Fibroblast of upper back skin (primary cell): ENCODE results near the gene KPNA4.
"Not testable (repeated sequence)": the region's sequence is repeated elsewhere in the genome, so short reads cannot be mapped to it uniquely, and the experiment has no call there.

ENCODE experiments used
- DNase-seq: peaks from one replicate; pipeline ENCODE4 v3.0.0-alpha.2; 2013

KPNA4 gene

GRCh38 chr3:160482796-160483195 is 82.6 kb downstream of the KPNA4 start:
- no peak for DNase-seq

- DNase-seq: no peak
These were observed 83.5 kb downstream of the KPNA4 start for GRCh38 chr3:160481856-160482255.

DNA sequence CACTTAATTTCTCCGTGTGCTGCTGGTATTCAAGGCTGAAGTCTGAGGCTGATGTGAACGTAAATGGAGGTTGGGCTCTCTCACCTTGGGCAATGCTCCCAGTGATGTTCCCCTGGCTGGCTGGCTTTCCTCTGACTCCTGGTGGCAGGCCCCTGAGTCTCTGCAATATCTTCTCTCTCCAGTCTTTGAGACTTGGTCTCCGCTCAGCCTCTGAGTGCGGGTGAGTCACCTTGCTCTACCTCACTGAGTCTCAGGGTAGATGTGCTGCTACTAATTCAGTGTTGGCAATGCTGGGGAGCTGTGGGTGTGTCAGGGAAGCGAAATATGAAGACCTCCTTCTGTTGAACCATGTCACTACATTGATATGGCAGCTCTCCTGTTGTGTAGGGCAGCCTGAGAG is 84.4 kb downstream of the KPNA4 start:
- peak; percentile 46 for DNase-seq

GRCh38 chr3:160479376-160479775 is 86.0 kb downstream of the KPNA4 start:
- DNase-seq: no peak

- DNase-seq: peak; percentile 72
These were observed 87.0 kb downstream of the KPNA4 start for GRCh38 chr3:160478338-160478737.

DNA sequence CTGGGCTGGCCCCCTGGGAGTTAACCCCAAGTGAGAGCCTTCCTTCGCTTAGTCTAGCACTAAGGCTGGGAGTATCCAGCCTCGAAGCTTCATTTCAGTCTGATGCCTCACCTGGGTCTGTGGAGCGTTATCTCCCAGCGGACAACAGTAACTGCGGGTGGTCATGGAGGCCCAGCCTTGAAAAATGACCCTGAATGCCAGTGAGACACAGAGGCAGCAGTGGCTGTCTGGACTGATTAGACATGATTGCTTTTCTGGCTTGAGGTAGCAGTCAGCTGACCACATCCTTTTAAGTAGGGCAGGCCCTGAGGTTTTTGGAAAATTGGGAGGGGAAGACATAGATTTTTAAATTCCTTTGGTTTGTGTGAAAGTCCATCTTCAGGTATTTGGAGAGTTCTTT is 87.6 kb downstream of the KPNA4 start:
- peak; percentile 63 for DNase-seq

DNA sequence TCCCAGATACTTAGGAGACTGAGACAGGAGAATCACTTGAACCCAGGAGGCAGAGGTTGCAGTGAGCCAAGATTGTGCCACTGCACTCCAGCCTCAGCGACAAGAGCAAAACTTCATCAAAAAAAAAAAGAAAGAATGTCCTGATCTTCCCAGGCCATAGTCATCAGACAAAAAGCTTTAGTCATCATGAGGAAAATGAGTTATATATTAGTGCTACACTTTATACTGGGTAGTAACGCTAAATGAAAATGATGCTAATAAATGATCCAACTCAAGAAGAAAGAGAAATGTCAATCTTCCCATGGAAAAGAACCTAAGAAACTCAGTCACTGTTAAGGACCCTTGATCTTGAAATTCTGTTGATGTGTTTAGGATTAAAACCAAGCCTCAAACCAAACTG is 89.5 kb downstream of the KPNA4 start:
- no peak for DNase-seq

- no peak for DNase-seq
These were observed 90.2 kb downstream of the KPNA4 start for GRCh38 chr3:160475153-160475552.

DNA sequence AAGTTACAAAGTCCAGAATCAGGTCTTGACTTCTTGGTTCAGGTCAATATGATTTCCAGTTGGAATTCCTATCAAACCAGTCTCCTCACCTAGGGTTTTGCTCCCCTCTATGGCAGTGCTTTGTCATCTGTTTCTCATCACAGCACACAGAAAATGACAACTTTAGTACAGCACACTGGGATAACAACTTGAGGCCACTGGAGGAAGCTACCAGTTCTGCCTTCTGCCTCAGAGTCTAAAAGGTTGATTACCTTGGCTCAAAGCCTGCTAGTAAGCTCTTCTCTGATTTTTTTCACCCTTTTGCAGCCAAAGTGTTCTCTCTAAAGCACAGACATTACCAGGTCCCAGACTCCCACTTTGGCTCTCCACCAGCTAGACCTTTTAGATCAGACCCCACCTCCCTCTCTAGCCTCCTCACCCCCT is 90.9 kb downstream of the KPNA4 start:
- peak; percentile 92 for DNase-seq

DNA sequence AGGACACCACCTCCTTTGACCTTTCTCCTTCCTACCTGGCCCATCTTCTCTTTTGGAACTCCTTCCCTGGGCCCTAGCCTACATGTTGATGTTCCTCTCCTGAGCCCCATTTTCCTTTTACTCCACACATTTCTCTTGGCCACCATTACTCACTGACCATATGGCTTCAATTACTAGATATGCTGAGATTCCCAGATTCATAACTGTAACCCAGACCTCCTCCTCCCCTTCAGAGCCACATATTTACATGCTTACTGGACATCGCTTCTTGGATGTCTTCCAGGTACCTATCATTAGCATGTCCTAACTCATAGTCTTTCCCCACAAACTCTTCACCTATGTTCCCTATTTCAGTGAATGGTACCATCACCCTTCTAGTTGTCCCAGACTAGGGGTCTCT is 91.4 kb downstream of the KPNA4 start:
- DNase-seq: peak; percentile 99

GRCh38 chr3:160473221-160473620 is 92.2 kb downstream of the KPNA4 start:
- peak; percentile 96 for DNase-seq

DNA sequence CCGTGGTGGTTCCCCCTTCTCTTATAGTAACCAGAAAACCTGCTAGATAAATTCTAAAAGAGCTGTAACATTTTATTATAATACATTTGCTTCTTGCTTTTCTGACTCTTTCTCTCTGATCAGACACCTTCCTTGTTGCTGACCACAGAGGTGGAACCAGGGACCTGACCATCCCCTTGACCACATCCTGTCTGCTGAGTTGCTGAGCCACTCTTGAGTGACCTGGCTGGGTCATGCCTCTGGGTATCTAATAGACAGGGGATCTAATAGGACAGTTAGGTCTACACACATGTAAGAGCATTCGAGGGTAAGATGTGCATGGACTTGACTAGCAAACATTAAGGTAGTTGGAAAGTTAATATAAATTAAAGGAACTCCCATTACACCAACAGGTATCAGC is 93.0 kb downstream of the KPNA4 start:
- no peak for DNase-seq

DNA sequence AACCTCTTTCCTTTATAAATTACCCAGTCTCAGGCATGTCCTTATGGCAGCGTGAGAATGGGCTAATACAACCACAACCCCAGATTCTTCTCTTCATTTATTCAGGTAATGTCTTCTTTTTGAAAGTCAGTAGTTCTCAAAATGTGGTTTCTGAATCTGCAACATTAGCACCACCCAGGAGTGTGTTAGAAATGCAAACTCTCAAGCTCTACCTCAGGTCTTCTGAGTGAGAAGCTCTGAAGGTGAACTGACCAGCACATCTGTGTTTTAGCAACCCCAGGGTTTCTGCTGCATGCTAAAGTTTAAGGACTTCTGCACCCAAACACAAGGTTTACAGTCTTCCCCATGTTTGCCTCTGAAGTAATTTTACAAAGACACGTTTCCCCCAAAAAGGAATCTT is 93.5 kb downstream of the KPNA4 start:
- DNase-seq: no peak

DNA sequence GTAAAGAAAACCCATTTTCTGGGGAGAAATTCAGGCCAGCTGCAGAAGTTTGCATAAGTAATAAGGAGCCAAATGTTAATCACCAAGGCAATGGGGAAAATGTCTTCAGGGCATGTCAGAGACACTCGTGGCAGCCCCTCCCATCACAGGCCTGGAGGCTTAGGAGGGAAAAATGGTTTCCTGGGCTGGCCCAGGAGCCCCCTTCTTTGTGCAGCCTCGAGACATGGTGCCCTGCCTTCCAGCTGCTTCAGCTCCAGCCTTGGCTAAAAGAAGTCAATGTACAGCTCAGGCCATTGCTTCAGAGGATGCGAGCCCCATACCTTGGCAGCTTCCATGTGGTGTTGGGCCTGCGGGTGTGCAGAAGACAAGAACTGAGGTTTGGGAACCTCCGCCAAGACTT is 95.2 kb downstream of the KPNA4 start:
- DNase-seq: no peak

GRCh38 chr3:160464971-160465370 is 100.4 kb downstream of the KPNA4 start:
- DNase-seq: no peak

- no peak for DNase-seq
These were observed 101.0 kb downstream of the KPNA4 start for GRCh38 chr3:160464321-160464720.

GRCh38 chr3:160460033-160460432 is 105.3 kb downstream of the KPNA4 start:
- no peak for DNase-seq

DNA sequence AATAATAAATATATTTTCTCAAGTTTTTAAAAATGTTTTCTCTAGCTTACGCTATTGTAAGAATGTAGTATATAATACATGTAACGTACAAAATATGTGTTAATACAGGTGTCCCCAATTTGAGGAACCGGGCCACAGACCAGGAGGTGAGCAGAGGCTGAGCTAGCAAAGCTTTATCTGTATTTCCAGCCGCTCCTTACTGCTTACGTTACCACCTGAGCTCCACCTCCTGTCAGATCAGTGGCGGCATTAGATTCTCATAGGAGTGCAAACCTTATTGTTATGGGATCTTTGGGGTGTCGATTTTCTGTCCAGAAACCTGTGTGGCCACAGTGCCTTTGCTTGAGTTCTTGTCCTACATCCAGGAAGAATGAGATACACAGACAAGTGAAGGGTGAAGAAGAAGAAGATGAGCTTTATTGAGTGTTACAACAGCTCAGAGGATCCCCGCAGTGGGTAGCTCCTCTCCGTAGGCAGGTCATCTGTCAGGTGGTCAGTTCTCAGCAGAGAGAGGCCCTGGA is 105.9 kb downstream of the KPNA4 start:
- DNase-seq: no peak

DNA sequence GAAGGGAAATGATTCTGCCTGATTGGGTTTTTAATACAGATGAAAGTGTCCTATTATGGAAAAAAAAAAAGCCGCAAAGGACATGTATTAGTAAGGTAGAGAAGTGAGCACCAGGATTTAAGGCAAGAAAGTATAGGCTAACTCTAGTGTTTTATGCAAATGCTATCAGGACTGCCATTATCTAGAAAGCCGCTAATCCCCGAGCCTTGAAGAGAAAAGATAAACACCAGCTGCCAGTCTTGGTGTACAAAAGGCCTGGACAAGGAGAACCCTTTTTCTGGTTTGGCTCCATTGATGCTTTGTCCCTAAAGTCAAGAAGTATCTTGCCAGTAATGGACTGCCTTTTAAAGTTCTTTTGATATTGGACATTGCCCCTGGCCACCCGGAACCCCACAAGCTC is 107.2 kb downstream of the KPNA4 start:
- no peak for DNase-seq

GRCh38 chr3:160455846-160456245 is 109.5 kb downstream of the KPNA4 start:
- DNase-seq: no peak

- DNase-seq: no peak
These were observed 110.4 kb downstream of the KPNA4 start for GRCh38 chr3:160454995-160455394.

DNA sequence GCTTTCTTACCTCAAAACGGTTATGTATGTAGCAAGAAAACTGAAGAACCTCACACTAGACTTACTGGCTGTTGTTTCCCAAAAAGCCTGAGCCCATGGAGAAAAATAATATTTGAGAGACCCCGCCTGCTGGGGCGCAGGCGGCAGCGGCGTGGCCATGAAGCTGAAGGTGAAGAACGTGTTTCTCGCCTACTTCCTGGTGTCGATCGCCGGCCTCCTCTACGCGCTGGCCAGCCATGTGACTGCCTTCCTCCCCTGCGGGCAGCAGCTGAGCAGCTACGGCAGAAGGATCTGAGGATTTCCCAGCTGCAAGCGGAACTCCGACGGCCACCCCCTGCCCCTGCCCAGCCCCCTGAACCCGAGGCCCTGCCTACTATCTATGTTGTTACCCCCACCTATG is 113.1 kb downstream of the KPNA4 start:
- DNase-seq: not testable (repeated sequence)

DNA sequence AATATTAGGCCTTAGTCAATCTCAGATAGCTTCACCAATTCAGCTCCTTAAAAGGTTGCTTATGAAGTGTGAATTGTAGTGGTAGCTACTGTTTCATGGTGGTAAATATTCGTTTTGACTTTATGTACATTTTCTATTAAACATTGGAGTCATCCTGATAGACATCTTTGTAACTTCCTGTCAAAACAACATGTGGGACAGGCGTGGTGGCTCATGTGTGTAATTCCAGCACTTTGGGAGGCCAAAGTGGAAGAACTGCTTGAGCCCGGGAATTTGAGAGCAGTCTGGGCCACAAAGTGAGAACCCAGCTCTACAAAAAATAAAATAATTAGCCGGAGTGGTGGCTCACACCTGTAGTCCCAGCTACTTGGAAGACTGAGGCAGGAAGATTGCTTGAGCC is 113.8 kb downstream of the KPNA4 start:
- DNase-seq: peak; percentile 28

DNA sequence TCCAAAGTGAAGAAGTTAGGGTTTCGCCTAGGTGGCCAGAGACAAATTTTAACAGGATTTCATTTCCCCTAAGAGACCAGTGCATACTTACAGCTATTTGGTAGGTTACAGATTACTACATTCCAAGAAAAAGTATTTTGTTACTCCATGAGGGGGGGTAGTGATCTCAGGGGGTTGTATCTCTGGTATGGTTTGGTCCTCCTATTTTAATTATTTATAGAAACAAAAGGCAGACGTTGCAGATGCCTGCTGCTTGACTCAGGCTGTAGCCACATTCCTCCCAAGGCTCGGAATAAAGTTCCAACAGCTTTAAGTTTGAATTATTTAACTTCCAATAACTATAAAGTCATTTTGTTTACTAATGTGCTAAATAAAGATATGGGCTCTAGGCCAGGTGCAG is 114.5 kb downstream of the KPNA4 start:
- DNase-seq: peak; percentile 96

- peak; percentile 98 for DNase-seq
These were observed 115.5 kb downstream of the KPNA4 start, which contains the start of gene TRIM59 for GRCh38 chr3:160449636-160450598. TRIM59 (minus strand) TSS chr3:160449786; CDS start chr3:160439183, 10,603 bp downstream.
